Ovary (tissue), 9 donors: ENCODE results near the gene ASAH2. TPM values are rescaled to one million over a fixed set of nuclear protein-coding genes. Genes with fewer than 3 reads are reported as not detected.

Experiments used
- DNase-seq, 5 donors: peaks; one replicate each; pipeline ENCODE4 v3.0.0-alpha.2; 2019 to 2020
- H3K27ac ChIP-seq, 2 donors: fragments of 200-600 bp; one replicate each; pipeline versions ENCODE4 v1.5.1 to v1.8.0; 2019 to 2022
- H3K27me3 ChIP-seq: fragments of 200-600 bp; one replicate; pipeline ENCODE4 v1.8.0; 2022
- H3K36me3 ChIP-seq: fragments of 200-600 bp; sonication (generic); one replicate; pipeline ENCODE4 v1.5.1; 2019
- H3K4me1 ChIP-seq: one replicate; pipeline ENCODE4 v1.8.1; 2013; ENCODE audit warnings: mild to moderate bottlenecking, moderate library complexity; ENCODE audit not compliant: insufficient read depth
- H3K4me3 ChIP-seq: fragments of 200-600 bp; sonication (generic); one replicate; pipeline ENCODE4 v1.5.1; 2017
- H3K9me3 ChIP-seq, 2 donors: fragments of 200-600 bp in 1 of 2; sonication (generic) in 1 of 2; one replicate each; pipeline versions ENCODE4 v1.5.1 to v1.8.1; 2013 to 2019; ENCODE audit warnings: mild to moderate bottlenecking in 1 of 2, moderate library complexity in 1 of 2
- CTCF ChIP-seq, 3 donors: fragments of 450-650 bp in 2 of 3; fragments of 200-600 bp in 1 of 3; IDR thresholded peaks; one replicate each; pipeline versions ENCODE4 v1.5.1 to v1.8.0; 2016 to 2022; ENCODE audit warnings: antibody characterized with exemption in 3 of 3, mild to moderate bottlenecking in 1 of 3
- EP300 ChIP-seq: sonication (generic); formaldehyde crosslinking; IDR thresholded peaks from one replicate; pipeline ENCODE4 v1.6.1; 2017; ENCODE audit warnings: antibody characterized with exemption
- POLR2A ChIP-seq: fragments of 450-650 bp; IDR thresholded peaks from one replicate; pipeline ENCODE4 v1.6.1; 2017; ENCODE audit warnings: antibody characterized with exemption, mild to moderate bottlenecking, moderate library complexity
- WGBS, 3 donors: extraction: QIAGEN DNeasy Blood & Tissue Kit in 1 of 3; methylation state at CpG; one replicate each; pipeline versions ENCODE4 v1.1.5 to v1.1.7; 2013 to 2017; 5-methylcytosine and 5-hydroxymethylcytosine counted together
- intact Hi-C, 4 donors: fragments of 100-400 bp; cut with DNase I; formaldehyde crosslinking; loops; one replicate each; pipeline versions ENCODE4 v1.11.0 to v1.15.1; 2022 to 2023
- polyA plus RNA-seq, 2 donors: library from polyadenylated mRNA; stranded (reverse); fragments of 200-250 nt in 1 of 2; fragments of 350-450 nt in 1 of 2; fragmentation: Illumina TruSeq in 1 of 2; extraction: RNeasy Lipid Tissue Mini Kit (QIAGEN cat#74804) in 1 of 2; gene quantifications; one replicate each; pipeline ENCODE4 v1.2.3, GENCODE V29; 2013 to 2014
- total RNA-seq, 7 donors: library from RNA; depleted of rRNA in 2 of 7; stranded (reverse); fragments of >200 nt in 2 of 7; fragmentation: NEBNext Ultra II Directional in 3 of 7; extraction: Animal tissue kit (Norgen Biotek cat#: 25700) in 3 of 7; gene quantifications; one replicate each; pipeline versions ENCODE4 v1.1.0 to v1.2.4, GENCODE V29; 2016 to 2023
- donor health status: DM: no; HTN: no; CAD: no; lungs with moderate emphysema.
- donor health status: DM: no; HTN: no; CAD: no.
- donor health status: Bipolar disorder and iron deficiency.
- donor health status: DM: yes; HTN: yes; CAD: no.
- donor health status: DM: no; HTN: no; CAD: no.
- donor health status: DM: yes; HTN: yes; CAD: no.

ASAH2 gene
- total and polyA plus RNA-seq, 9 donors = 0.48 to 4.1 (median 1.3) TPM

GRCh38 chr10:50219646-50220045 lies 31.7 kb downstream of the ASAH2 start:
- Histone ChIP-seq H3K36me3 (no peaks in the 10 kb centered on the region), H3K4me1 (no peaks in the 10 kb centered on the region), H3K9me3 (no peaks in the 10 kb centered on the region), H3K4me3 (no peak overlapping the region), H3K27ac (no peak overlapping the region), H3K27me3 (no peaks in the 10 kb centered on the region)
- no peak for DNase-seq
- intact Hi-C loops = no loop called here
- WGBS, 3 donors = 88 to 90% (median 88%) methylated on average over 2 of the region's 2 CpGs
- no peak for TF ChIP-seq EP300
- no peak for TF ChIP-seq CTCF (IDR thresholded peaks at IDR 0.05)
- TF ChIP-seq POLR2A = no peak

GRCh38 chr10:50219200-50219599 lies 32.1 kb downstream of the ASAH2 start:
- DNase-seq = no peak
- Histone ChIP-seq H3K27ac (no peak overlapping the region), H3K4me3 (no peak overlapping the region), H3K9me3 (no peaks in the 10 kb centered on the region), H3K36me3 (no peaks in the 10 kb centered on the region), H3K27me3 (no peaks in the 10 kb centered on the region), H3K4me1 (no peaks in the 10 kb centered on the region)
- intact Hi-C loops = no loop called here
- WGBS, 3 donors = 77 to 91% (median 79%) methylated on average over 2 of the region's 2 CpGs
- TF ChIP-seq POLR2A = no peak
- no peak for TF ChIP-seq CTCF (IDR thresholded peaks at IDR 0.05)
- TF ChIP-seq EP300 = no peak

- WGBS, 3 donors = 83 to 88% (median 87%) methylated on average over 3 of the region's 3 CpGs
- H3K36me3 ChIP-seq = no peaks in the 10 kb centered on the region
- TF ChIP-seq CTCF (IDR thresholded peaks at IDR 0.05) = no peak
- no peak for TF ChIP-seq EP300
- TF ChIP-seq POLR2A = no peak
- no peaks in the 10 kb centered on the region for H3K27me3 ChIP-seq
- DNase-seq = no peak
- no peak overlapping the region for H3K27ac ChIP-seq
- H3K4me3 ChIP-seq = no peak overlapping the region
- H3K9me3 ChIP-seq = no peaks in the 10 kb centered on the region
- intact Hi-C loops = no loop called here
- H3K4me1 ChIP-seq = no peaks in the 10 kb centered on the region
Measured at GRCh38 chr10:50216894-50217293, 34.4 kb downstream of the ASAH2 start.

- Histone ChIP-seq H3K27ac (no peak overlapping the region), H3K9me3 (no peaks in the 10 kb centered on the region), H3K27me3 (no peaks in the 10 kb centered on the region), H3K4me3 (no peak overlapping the region), H3K4me1 (no peaks in the 10 kb centered on the region), H3K36me3 (no peaks in the 10 kb centered on the region)
- intact Hi-C loops = no loop called here
- no peak for DNase-seq
- no peak for TF ChIP-seq EP300
- no peak for TF ChIP-seq POLR2A
- TF ChIP-seq CTCF (IDR thresholded peaks at IDR 0.05) = no peak
Measured at GRCh38 chr10:50216418-50216817, 34.9 kb downstream of the ASAH2 start.

GRCh38 chr10:50211670-50212069 lies 39.6 kb downstream of the ASAH2 start:
- Histone ChIP-seq H3K9me3 (no peaks in the 10 kb centered on the region), H3K4me3 (no peak overlapping the region), H3K27me3 (no peaks in the 10 kb centered on the region), H3K4me1 (no peaks in the 10 kb centered on the region), H3K36me3 (no peaks in the 10 kb centered on the region), H3K27ac (no peak overlapping the region)
- intact Hi-C loops = no loop called here
- DNase-seq = no peak
- TF ChIP-seq CTCF (IDR thresholded peaks at IDR 0.05) = no peak
- no peak for TF ChIP-seq POLR2A
- no peak for TF ChIP-seq EP300
- 74 to 78% (median 77%) methylated on average over 3 of the region's 3 CpGs for WGBS, 3 donors
